MM.1S (cell line): ENCODE data around the gene CAPN10.

Source experiments
- DNase-seq: peaks from one replicate; pipeline ENCODE4 v3.0.0-alpha.2; 2015
- H2AFZ ChIP-seq: fragments of 300-600 bp; sonication (generic); 2 replicates; pipeline ENCODE4 v1.6.0; 2016; ENCODE audit warnings: antibody characterized with exemption, low read length
- H3F3A ChIP-seq: fragments of 300-600 bp; sonication (generic); 2 replicates; pipeline ENCODE4 v1.6.1; 2016; ENCODE audit warnings: mild to moderate bottlenecking, antibody characterized with exemption, low read length, moderate library complexity, mixed read lengths; ENCODE audit not compliant: insufficient read depth
- H3K27ac ChIP-seq: fragments of 300-600 bp; sonication (generic); 2 replicates; pipeline ENCODE4 v1.5.1; 2016; ENCODE audit warnings: mild to moderate bottlenecking, low read length
- H3K27me3 ChIP-seq: fragments of 300-600 bp; sonication (generic); replicated peaks from 2 replicates; pipeline ENCODE4 v1.6.0; 2016; ENCODE audit warnings: low read length; ENCODE audit not compliant: insufficient read depth
- H3K36me3 ChIP-seq: fragments of 300-600 bp; sonication (generic); replicated peaks from 2 replicates; pipeline ENCODE4 v1.6.1; 2016; ENCODE audit warnings: mild to moderate bottlenecking, low read length, mixed read lengths; ENCODE audit not compliant: insufficient read depth
- H3K4me1 ChIP-seq: fragments of 300-600 bp; sonication (generic); 2 replicates; pipeline ENCODE4 v1.6.1; 2016; ENCODE audit warnings: low read length, mixed read lengths
- H3K4me2 ChIP-seq: fragments of 300-600 bp; sonication (generic); 2 replicates; pipeline ENCODE4 v1.6.0; 2016; ENCODE audit warnings: low read depth, low read length
- H3K4me3 ChIP-seq: fragments of 300-600 bp; sonication (generic); 2 replicates; pipeline ENCODE4 v1.5.1; 2016; ENCODE audit warnings: low read length, mixed read lengths
- H3K79me2 ChIP-seq: fragments of 300-600 bp; sonication (generic); 2 replicates; pipeline ENCODE4 v1.6.1; 2016; ENCODE audit warnings: mixed run types, low read length, mixed read lengths
- H3K9ac ChIP-seq: fragments of 300-600 bp; sonication (generic); 2 replicates; pipeline ENCODE4 v1.6.1; 2016; ENCODE audit warnings: low read length, mixed read lengths
- H3K9me2 ChIP-seq: fragments of 300-600 bp; sonication (generic); replicated peaks from 2 replicates; pipeline ENCODE4 v1.6.1; 2016; ENCODE audit warnings: mild to moderate bottlenecking, low read length, mixed read lengths; ENCODE audit not compliant: insufficient read depth
- H3K9me3 ChIP-seq: fragments of 300-600 bp; sonication (generic); replicated peaks from 2 replicates; pipeline ENCODE4 v1.6.1; 2016; ENCODE audit warnings: mild to moderate bottlenecking, low read length, mixed read lengths; ENCODE audit not compliant: insufficient read depth
- H4K20me1 ChIP-seq: fragments of 300-600 bp; sonication (generic); 2 replicates; pipeline ENCODE4 v1.6.1; 2016; ENCODE audit warnings: mild to moderate bottlenecking, low read length, moderate library complexity, mixed read lengths; ENCODE audit not compliant: insufficient read depth
- EZH2 ChIP-seq: fragments of 300-600 bp; sonication (generic); optimal IDR thresholded peaks from 2 replicates; pipeline ENCODE3; 2017; ENCODE audit warnings: low read depth, mild to moderate bottlenecking, antibody characterized with exemption, low read length, mixed read lengths
- EZH2phosphoT487 ChIP-seq: fragments of 300-600 bp; sonication (generic); IDR thresholded peaks from 2 replicates; pipeline ENCODE4 v1.6.1; 2018; ENCODE audit warnings: antibody characterized with exemption, low read length
- TF ChIP-seq, protein P1 (sequence below): fragments of 300-600 bp; sonication (generic); IDR thresholded peaks from 2 replicates; pipeline ENCODE4 v1.5.1; 2016; ENCODE audit warnings: antibody characterized with exemption, low read length, mixed read lengths

CAPN10 gene

DNA sequence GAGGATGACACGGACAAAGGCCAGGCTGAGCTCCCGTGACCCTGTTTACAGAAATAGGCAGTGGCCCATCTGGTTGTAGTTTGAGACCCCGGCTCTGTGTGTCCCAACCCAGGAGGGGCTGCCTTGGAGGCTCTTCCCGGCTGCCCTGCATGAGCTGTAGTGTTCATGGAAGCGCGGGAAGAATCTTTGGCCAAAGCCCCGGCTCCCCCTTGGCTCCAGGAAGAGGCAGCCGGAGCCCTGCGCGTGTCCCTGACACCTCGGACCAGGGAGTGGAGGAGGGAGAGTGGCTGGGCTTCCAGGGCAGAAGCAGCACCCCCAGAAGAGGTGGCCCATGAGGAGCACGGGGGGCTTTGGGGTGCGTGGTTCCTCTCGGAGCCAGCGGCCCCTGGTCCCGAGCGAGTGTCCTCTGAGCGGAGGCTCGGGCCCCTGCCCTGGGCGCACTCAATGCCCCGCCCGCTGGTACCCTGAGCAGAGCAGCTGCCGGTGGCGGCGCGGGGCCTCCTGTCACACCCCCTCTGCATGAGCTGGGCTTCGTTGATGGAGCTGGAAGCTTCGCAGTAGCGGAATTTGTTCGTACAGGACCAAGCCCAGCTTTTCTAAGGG lies 60.5 kb downstream of the CAPN10 start:
- Histone ChIP-seq H3K36me3 (no peaks in the 10 kb centered on the region), H3K27me3 (peaks cover 48% of the 10 kb centered on the region), H3K9ac (no peak overlapping the region), H3K27ac (no peak overlapping the region), H4K20me1 (no peaks in the 10 kb centered on the region), H3K4me1 (no peaks in the 10 kb centered on the region), H3K4me3 (no peak overlapping the region), H2AFZ (no peak overlapping the region), H3K4me2 (no peak overlapping the region), H3K9me2 (no peaks in the 10 kb centered on the region), H3F3A (no peaks in the 10 kb centered on the region), H3K9me3 (no peaks in the 10 kb centered on the region), H3K79me2 (no peaks in the 10 kb centered on the region)
- no peak for DNase-seq
- TF ChIP-seq EZH2 (no peak), EZH2phosphoT487 (no peak)
- TF ChIP-seq, protein P1, sequence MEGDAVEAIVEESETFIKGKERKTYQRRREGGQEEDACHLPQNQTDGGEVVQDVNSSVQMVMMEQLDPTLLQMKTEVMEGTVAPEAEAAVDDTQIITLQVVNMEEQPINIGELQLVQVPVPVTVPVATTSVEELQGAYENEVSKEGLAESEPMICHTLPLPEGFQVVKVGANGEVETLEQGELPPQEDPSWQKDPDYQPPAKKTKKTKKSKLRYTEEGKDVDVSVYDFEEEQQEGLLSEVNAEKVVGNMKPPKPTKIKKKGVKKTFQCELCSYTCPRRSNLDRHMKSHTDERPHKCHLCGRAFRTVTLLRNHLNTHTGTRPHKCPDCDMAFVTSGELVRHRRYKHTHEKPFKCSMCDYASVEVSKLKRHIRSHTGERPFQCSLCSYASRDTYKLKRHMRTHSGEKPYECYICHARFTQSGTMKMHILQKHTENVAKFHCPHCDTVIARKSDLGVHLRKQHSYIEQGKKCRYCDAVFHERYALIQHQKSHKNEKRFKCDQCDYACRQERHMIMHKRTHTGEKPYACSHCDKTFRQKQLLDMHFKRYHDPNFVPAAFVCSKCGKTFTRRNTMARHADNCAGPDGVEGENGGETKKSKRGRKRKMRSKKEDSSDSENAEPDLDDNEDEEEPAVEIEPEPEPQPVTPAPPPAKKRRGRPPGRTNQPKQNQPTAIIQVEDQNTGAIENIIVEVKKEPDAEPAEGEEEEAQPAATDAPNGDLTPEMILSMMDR: no peak

DNA sequence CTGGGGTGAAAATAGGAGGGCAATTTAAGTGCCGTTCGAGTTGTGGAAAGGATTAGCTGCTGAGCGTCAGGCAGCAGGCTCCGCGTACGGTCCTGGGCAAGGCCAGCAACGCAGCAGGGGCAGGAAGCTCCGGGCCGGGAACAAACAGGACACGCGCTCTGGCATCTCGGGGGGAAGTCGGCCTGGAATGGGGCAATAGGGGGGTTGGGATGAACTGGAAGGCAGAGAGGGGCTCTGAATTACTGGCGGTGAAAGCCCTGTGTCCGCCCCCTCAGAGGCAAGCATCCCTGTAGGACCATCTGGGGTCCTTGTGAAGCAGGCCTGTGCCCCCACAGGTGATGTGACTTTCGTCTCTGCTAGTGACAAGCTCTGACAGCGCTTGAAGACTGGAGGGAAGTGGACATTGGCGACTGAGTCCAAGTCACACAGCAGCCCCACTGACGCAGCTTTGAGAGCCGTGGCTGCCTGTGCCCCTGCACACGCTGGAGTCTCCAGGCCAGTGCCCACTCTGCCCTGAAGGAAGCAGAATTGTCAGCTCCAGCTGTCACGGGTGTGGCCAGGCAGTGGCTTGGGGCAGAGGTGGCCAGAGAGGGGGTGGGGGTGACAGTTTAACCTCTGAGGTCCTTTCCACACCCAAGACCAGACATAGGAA lies 61.1 kb downstream of the CAPN10 start:
- no peaks in the 10 kb centered on the region for H4K20me1 ChIP-seq
- no peak overlapping the region for H3K4me3 ChIP-seq
- no peaks in the 10 kb centered on the region for H3K4me1 ChIP-seq
- H3F3A ChIP-seq: no peaks in the 10 kb centered on the region
- no peak overlapping the region for H3K9ac ChIP-seq
- no peak overlapping the region for H3K27ac ChIP-seq
- TF ChIP-seq EZH2 (no peak), EZH2phosphoT487 (no peak)
- TF ChIP-seq, protein P1: no peak
- H2AFZ ChIP-seq: no peak overlapping the region
- no peak overlapping the region for H3K4me2 ChIP-seq
- no peak for DNase-seq
- no peaks in the 10 kb centered on the region for H3K9me3 ChIP-seq
- H3K36me3 ChIP-seq: no peaks in the 10 kb centered on the region
- H3K9me2 ChIP-seq: no peaks in the 10 kb centered on the region
- H3K27me3 ChIP-seq: peaks cover 54% of the 10 kb centered on the region
- no peaks in the 10 kb centered on the region for H3K79me2 ChIP-seq

DNA sequence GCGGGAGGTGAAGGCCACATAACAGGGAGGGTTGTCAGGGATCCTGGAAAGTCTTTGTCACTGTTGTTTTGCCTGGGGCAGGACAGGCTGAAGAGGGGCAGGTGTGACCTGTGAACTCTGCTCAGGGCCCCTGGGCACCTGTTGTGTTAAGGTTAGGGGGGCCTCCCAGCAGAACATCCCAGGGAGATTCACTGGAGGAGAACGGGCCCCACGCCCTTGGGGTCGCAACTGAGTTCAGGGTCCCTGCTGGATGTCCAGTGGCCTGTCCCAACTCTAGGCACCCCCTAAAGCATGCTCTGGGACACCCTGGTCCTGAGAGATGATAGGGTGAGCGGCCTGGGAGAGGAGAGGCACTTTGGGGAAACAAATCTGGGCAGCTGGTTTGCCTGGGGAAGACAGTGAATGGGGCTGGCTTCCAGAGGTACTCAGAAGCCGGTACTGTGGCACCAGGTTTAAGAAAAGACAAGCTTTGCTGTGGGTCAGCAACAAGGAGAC lies 61.7 kb downstream of the CAPN10 start:
- H2AFZ ChIP-seq: no peak overlapping the region
- no peak overlapping the region for H3K4me2 ChIP-seq
- no peaks in the 10 kb centered on the region for H3K4me1 ChIP-seq
- no peak overlapping the region for H3K9ac ChIP-seq
- peaks cover 59% of the 10 kb centered on the region for H3K27me3 ChIP-seq
- H3K4me3 ChIP-seq: no peak overlapping the region
- no peaks in the 10 kb centered on the region for H3K36me3 ChIP-seq
- H3K27ac ChIP-seq: no peak overlapping the region
- no peak for DNase-seq
- H3K79me2 ChIP-seq: no peaks in the 10 kb centered on the region
- no peaks in the 10 kb centered on the region for H3F3A ChIP-seq
- TF ChIP-seq, protein P1: no peak
- TF ChIP-seq EZH2: no peak
- no peak for TF ChIP-seq EZH2phosphoT487
- H3K9me2 ChIP-seq: no peaks in the 10 kb centered on the region
- no peaks in the 10 kb centered on the region for H3K9me3 ChIP-seq
- no peaks in the 10 kb centered on the region for H4K20me1 ChIP-seq
